IMR-90 (cell line): ENCODE data around the gene PSMB5. TPM values are rescaled to one million over a fixed set of nuclear protein-coding genes. Genes with fewer than 3 reads are reported as not detected.

Experiments
- ATAC-seq: fragments of 200-7000 bp; cut with Tn5 transposase; 2 replicates; pipeline ENCODE4 v1.9.1; 2020; ENCODE audit warnings: low read depth, mild to moderate bottlenecking, moderate library complexity
- BruUV-seq: library from RNA; stranded (reverse); fragments of 400-500 nt; replicated peaks from 2 replicates; lab custom pipeline; 2021; lab: Mats Ljungman, UMichigan
- CTCF ChIA-PET: fragments of 300-600 bp; formaldehyde crosslinking; extraction: SDS; loops from one replicate; lab custom pipeline; 2021; ENCODE audit warnings: antibody characterized with exemption; lab: Yijun Ruan, JAX
- POLR2A ChIA-PET: fragments of 300-600 bp; sonication (Branson Sonifier 250); formaldehyde crosslinking; loops from one replicate; lab custom pipeline; 2022; ENCODE audit warnings: antibody characterized with exemption; ENCODE audit not compliant: unreplicated experiment; lab: Charles Lee
- DNase-seq: peaks from one replicate; pipeline ENCODE4 v3.0.0; 2013
- H2AFZ ChIP-seq: replicated peaks from 2 replicates; pipeline ENCODE3; 2013; ENCODE audit warnings: low read length, mild to moderate bottlenecking; ENCODE audit not compliant: poor library complexity
- H2AK5ac ChIP-seq: 2 replicates; pipeline ENCODE4 v1.6.1; 2013; ENCODE audit warnings: low read depth, low read length, inconsistent platforms
- H2AK9ac ChIP-seq: replicated peaks from 2 replicates; pipeline ENCODE3; 2013; ENCODE audit warnings: mild to moderate bottlenecking, low read depth, low read length, moderate library complexity; ENCODE audit not compliant: poor library complexity
- H2BK120ac ChIP-seq: 2 replicates; pipeline ENCODE4 v1.6.1; 2013; ENCODE audit warnings: low read depth, low read length, inconsistent platforms
- H2BK15ac ChIP-seq: 3 replicates; pipeline ENCODE4 v1.6.1; 2013; ENCODE audit warnings: low read depth, low read length, inconsistent platforms
- H2BK20ac ChIP-seq: 2 replicates; pipeline ENCODE4 v1.6.1; 2013; ENCODE audit warnings: low read depth, mild to moderate bottlenecking, inconsistent platforms, low read length, moderate library complexity
- H2BK5ac ChIP-seq: 2 replicates; pipeline ENCODE4 v1.6.1; 2013; ENCODE audit warnings: mild to moderate bottlenecking, low read depth, low read length, inconsistent platforms; ENCODE audit not compliant: poor library complexity, severe bottlenecking
- H3K14ac ChIP-seq: replicated peaks from 2 replicates; pipeline ENCODE4 v1.6.1; 2013; ENCODE audit warnings: low read depth, low read length, inconsistent platforms
- H3K18ac ChIP-seq: 2 replicates; pipeline ENCODE4 v1.6.1; 2013; ENCODE audit warnings: low read depth, low read length, control low read depth
- H3K23ac ChIP-seq: 2 replicates; pipeline ENCODE4 v1.6.1; 2013; ENCODE audit warnings: low read depth, low read length, inconsistent platforms
- H3K27ac ChIP-seq: 2 replicates; pipeline ENCODE4 v1.5.1; 2013; ENCODE audit warnings: mild to moderate bottlenecking, control low read depth, low read length; ENCODE audit not compliant: insufficient read depth
- H3K27me3 ChIP-seq: 2 replicates; pipeline ENCODE4 v1.6.1; 2013; ENCODE audit warnings: low read length; ENCODE audit not compliant: control insufficient read depth, insufficient read depth
- H3K36me3 ChIP-seq: 2 replicates; pipeline ENCODE4 v1.6.1; 2013; ENCODE audit warnings: low read length, mixed read lengths; ENCODE audit not compliant: control insufficient read depth, insufficient read depth
- H3K4ac ChIP-seq: 2 replicates; pipeline ENCODE4 v1.6.1; 2013; ENCODE audit warnings: low read depth, low read length, inconsistent platforms
- H3K4me1 ChIP-seq: 2 replicates; pipeline ENCODE4 v1.6.1; 2013; ENCODE audit warnings: low read length, mixed read lengths; ENCODE audit not compliant: control insufficient read depth, insufficient read depth
- H3K4me2 ChIP-seq: 2 replicates; pipeline ENCODE4 v1.6.1; 2013; ENCODE audit warnings: low read depth, mild to moderate bottlenecking, control low read depth, low read length, moderate library complexity
- H3K4me3 ChIP-seq: 2 replicates; pipeline ENCODE4 v1.5.1; 2013; ENCODE audit warnings: low read depth, mild to moderate bottlenecking, control low read depth, low read length, moderate library complexity; ENCODE audit not compliant: insufficient read depth
- H3K56ac ChIP-seq: 2 replicates; pipeline ENCODE4 v1.6.1; 2013; ENCODE audit warnings: low read length, inconsistent platforms; ENCODE audit not compliant: insufficient read depth; ENCODE audit errors: extremely low read depth
- H3K79me1 ChIP-seq, 2 experiments: 2 replicates each; pipeline ENCODE4 v1.6.1; 2013; ENCODE audit warnings: low read length in 2 of 2, inconsistent platforms in 1 of 2, low read depth in 1 of 2
- H3K9ac ChIP-seq: 2 replicates; pipeline ENCODE4 v1.6.1; 2013; ENCODE audit warnings: low read depth, low read length, control low read depth
- H3K9me1 ChIP-seq: 2 replicates; pipeline ENCODE4 v1.6.1; 2013; ENCODE audit warnings: low read length, inconsistent platforms; ENCODE audit not compliant: insufficient read depth
- H3K9me3 ChIP-seq: 2 replicates; pipeline ENCODE4 v1.6.1; 2013; ENCODE audit warnings: low read length; ENCODE audit not compliant: control insufficient read depth, insufficient read depth
- H4K20me1 ChIP-seq: 2 replicates; pipeline ENCODE4 v1.6.1; 2013; ENCODE audit warnings: low read length, inconsistent platforms; ENCODE audit not compliant: insufficient read depth
- H4K5ac ChIP-seq: 2 replicates; pipeline ENCODE4 v1.6.1; 2013; ENCODE audit warnings: mild to moderate bottlenecking, low read depth, low read length, control low read depth
- H4K8ac ChIP-seq, 2 experiments: 2 replicates each; pipeline ENCODE4 v1.6.1; 2013; ENCODE audit warnings: low read depth in 2 of 2, low read length in 2 of 2, control low read depth in 1 of 2, inconsistent platforms in 1 of 2
- H4K91ac ChIP-seq: 2 replicates; pipeline ENCODE4 v1.6.1; 2013; ENCODE audit warnings: low read depth, low read length, inconsistent platforms; ENCODE audit not compliant: insufficient read depth
- BHLHE40 ChIP-seq: fragments of 150-350 bp; IDR thresholded peaks from 2 replicates; pipeline ENCODE4 v1.6.1; 2016; ENCODE audit warnings: mild to moderate bottlenecking, low read depth, low read length
- CHD1 ChIP-seq: IDR thresholded peaks from 2 replicates; pipeline ENCODE4 v1.6.1; 2012; ENCODE audit warnings: low read depth, low read length, improper control_type of control experiment
- FOS ChIP-seq: fragments of 150-350 bp; IDR thresholded peaks from 2 replicates; pipeline ENCODE4 v1.6.1; 2016; ENCODE audit warnings: low read depth, low read length
- MAFK ChIP-seq: IDR thresholded peaks from 2 replicates; pipeline ENCODE4 v1.6.1; 2012; ENCODE audit warnings: low read depth, low read length, improper control_type of control experiment
- MAZ ChIP-seq: IDR thresholded peaks from 2 replicates; pipeline ENCODE4 v1.6.1; 2012; ENCODE audit warnings: low read depth, mild to moderate bottlenecking, low read length, improper control_type of control experiment, moderate library complexity, borderline replicate concordance
- MXI1 ChIP-seq: IDR thresholded peaks from 2 replicates; pipeline ENCODE4 v1.6.1; 2012; ENCODE audit warnings: low read depth, mild to moderate bottlenecking, low read length, moderate library complexity, borderline replicate concordance
- NFE2L2 ChIP-seq: fragments of 150-350 bp; IDR thresholded peaks from 2 replicates; pipeline ENCODE4 v1.6.1; 2016; ENCODE audit warnings: low read depth, mild to moderate bottlenecking, low read length
- RAD21 ChIP-seq: IDR thresholded peaks from 2 replicates; pipeline ENCODE4 v1.6.1; 2012; ENCODE audit warnings: low read length, improper control_type of control experiment
- RCOR1 ChIP-seq: IDR thresholded peaks from 2 replicates; pipeline ENCODE4 v1.6.1; 2012; ENCODE audit warnings: mild to moderate bottlenecking, low read length, improper control_type of control experiment; ENCODE audit not compliant: insufficient replicate concordance
- RFX5 ChIP-seq: IDR thresholded peaks from 2 replicates; pipeline ENCODE4 v1.8.0; 2012; ENCODE audit warnings: low read depth, mild to moderate bottlenecking, low read length, moderate library complexity
- SMC3 ChIP-seq: fragments of 150-350 bp; IDR thresholded peaks from 2 replicates; pipeline ENCODE4 v1.6.1; 2016; ENCODE audit warnings: low read depth, mild to moderate bottlenecking, antibody characterized with exemption, low read length, moderate library complexity
- WGBS, 2 experiments: methylation state at CpG; one replicate each; pipeline versions ENCODE4 v1.1.5 to v1.1.7; 2013; ENCODE audit warnings: missing lambda C conversion rate in 2 of 2; ENCODE audit not compliant: insufficient read length in 1 of 2; ENCODE audit errors: extremely low coverage in 2 of 2; 5-methylcytosine and 5-hydroxymethylcytosine counted together
- dilution Hi-C: fragments of 300-500 bp; cut with HindIII; formaldehyde crosslinking; loops from one replicate; pipeline ENCODE4 v1.14.3; 2018; ENCODE audit warnings: low sequenced_read_pairs; ENCODE audit not compliant: unreplicated experiment
- in situ Hi-C: fragments of 300-500 bp; cut with MboI; formaldehyde crosslinking; loops from 3 replicates; pipeline ENCODE4 v1.14.3; 2019; ENCODE audit warnings: low sequenced_read_pairs, inconsistent platforms, mixed read lengths
- intact Hi-C: fragments of 100-400 bp; cut with micrococcal nuclease; formaldehyde crosslinking; loops from 2 replicates; pipeline ENCODE4 v1.10.0; 2022
- polyA plus RNA-seq, 3 experiments: library from polyadenylated mRNA; depleted of rRNA; stranded (reverse); fragments of >200 nt; gene quantifications; 2 replicates each; pipeline ENCODE4 v1.2.3, GENCODE V29; 2012; ENCODE audit warnings: low replicate concordance in 1 of 3
- total RNA-seq: library from RNA; depleted of rRNA; stranded (reverse); fragments of >200 nt; gene quantifications from 2 replicates; pipeline ENCODE4 v1.2.3, GENCODE V29; 2012
- TF ChIP-seq, protein P1 (sequence below): fragments of 150-350 bp; IDR thresholded peaks from 2 replicates; pipeline ENCODE4 v1.6.1; 2016; ENCODE audit warnings: low read depth, mild to moderate bottlenecking, low read length, moderate library complexity, borderline replicate concordance

PSMB5 gene
- total and polyA plus RNA-seq, 2 of the 4 experiments (the other 2 are of a cell fraction), result 310 to 321 TPM

DNA sequence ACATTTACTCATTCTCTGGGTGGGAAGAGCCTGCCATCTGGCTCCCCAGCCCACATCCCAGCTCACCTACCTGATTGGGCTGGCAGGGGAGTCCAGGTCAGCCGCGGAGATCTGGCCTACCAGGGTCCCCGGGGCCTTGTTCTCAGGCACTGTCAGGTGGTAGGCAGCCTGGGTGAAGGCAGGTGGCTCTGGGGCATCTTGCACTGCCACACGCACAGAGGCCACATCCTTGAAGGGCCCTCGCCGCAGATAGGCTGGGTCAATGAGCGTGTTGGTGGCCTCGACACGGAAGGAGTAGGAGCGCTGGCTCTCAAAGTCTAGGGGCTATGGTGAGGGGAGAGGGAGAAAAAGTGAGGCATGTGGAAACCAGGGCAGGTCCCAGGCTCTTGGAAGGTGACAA lies 18.7 kb upstream of the PSMB5 start:
- H2BK120ac ChIP-seq, result no peak overlapping the region
- no peak overlapping the region for H2AK9ac ChIP-seq
- no peaks in the 10 kb centered on the region for H3K27me3 ChIP-seq
- no peak overlapping the region for H4K91ac ChIP-seq
- no peak overlapping the region for H3K4me2 ChIP-seq
- ChIA-PET POLR2A (no interaction called here), CTCF (interaction anchor here (1.5 to 1.6 kb wide), 2 partner anchors 60 to 67 kb away, joined by 3 to 4 read pairs; no protein-coding TSS in a partner anchor)
- H3K18ac ChIP-seq, result no peak overlapping the region
- H3K79me1 ChIP-seq, result peaks cover 0 to 19% of the 10 kb centered on the region in 2 experiments; a peak in 2 of 4 replicates
- 95% methylated on average over 4 of the region's 10 CpGs; no CpG with 5 or more reads in 1 of the 2 experiments for WGBS, 2 experiments
- H2BK5ac ChIP-seq, result no peak overlapping the region
- H3K9me3 ChIP-seq, result no peaks in the 10 kb centered on the region
- no peak overlapping the region for H2BK20ac ChIP-seq
- peaks cover 4% of the 10 kb centered on the region; the same call in 1 of the 2 replicates for H3K36me3 ChIP-seq
- DNase-seq (no peak), ATAC-seq (no peak)
- TF ChIP-seq MAZ (no peak), MAFK (no peak), NFE2L2 (no peak), BHLHE40 (no peak), RFX5 (no peak), CHD1 (no peak), FOS (no peak), SMC3 (no peak), RAD21 (no peak), MXI1 (no peak), RCOR1 (no peak)
- TF ChIP-seq, protein P1, sequence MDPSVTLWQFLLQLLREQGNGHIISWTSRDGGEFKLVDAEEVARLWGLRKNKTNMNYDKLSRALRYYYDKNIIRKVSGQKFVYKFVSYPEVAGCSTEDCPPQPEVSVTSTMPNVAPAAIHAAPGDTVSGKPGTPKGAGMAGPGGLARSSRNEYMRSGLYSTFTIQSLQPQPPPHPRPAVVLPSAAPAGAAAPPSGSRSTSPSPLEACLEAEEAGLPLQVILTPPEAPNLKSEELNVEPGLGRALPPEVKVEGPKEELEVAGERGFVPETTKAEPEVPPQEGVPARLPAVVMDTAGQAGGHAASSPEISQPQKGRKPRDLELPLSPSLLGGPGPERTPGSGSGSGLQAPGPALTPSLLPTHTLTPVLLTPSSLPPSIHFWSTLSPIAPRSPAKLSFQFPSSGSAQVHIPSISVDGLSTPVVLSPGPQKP, result no peak
- in situ Hi-C loops, result loop anchor here (5.0 kb wide), 1 partner anchor 61 kb away; no protein-coding TSS in a partner anchor
- dilution Hi-C loops, result no loop called here
- no peak overlapping the region for H2BK15ac ChIP-seq
- no peak overlapping the region for H3K23ac ChIP-seq
- peaks cover 11% of the 10 kb centered on the region; the same call in 1 of the 2 replicates for H3K4me1 ChIP-seq
- no peak overlapping the region for H3K14ac ChIP-seq
- no peak overlapping the region for H4K5ac ChIP-seq
- intact Hi-C loops, result no loop called here
- H4K8ac ChIP-seq, result no peak overlapping the region
- no peak overlapping the region for H3K4ac ChIP-seq
- peaks cover 8% of the 10 kb centered on the region for H4K20me1 ChIP-seq
- H2AFZ ChIP-seq, result no peak overlapping the region
- H3K4me3 ChIP-seq, result no peak overlapping the region
- H3K9me1 ChIP-seq, result no peaks in the 10 kb centered on the region
- no TSS peak for BruUV-seq
- H3K27ac ChIP-seq, result no peak overlapping the region
- no peak overlapping the region for H2AK5ac ChIP-seq
- no peak overlapping the region for H3K9ac ChIP-seq
- H3K56ac ChIP-seq, result no peak overlapping the region
